TTC549 (cell line): ENCODE data around the gene S100A4.
"Not testable (repeated sequence)": the region's sequence is repeated elsewhere in the genome, so short reads cannot be mapped to it uniquely, and the experiment has no call there.

Experiments used
- FAIRE-seq: peaks from 2 replicates; lab custom pipeline; 2012; peaks lifted over from hg19 to GRCh38; lab: Jason Lieb, UNC

The S100A4 gene

GRCh38 chr1:153533689-153534201, 11.9 kb downstream of the S100A4 start:
- no peak for FAIRE-seq

- FAIRE-seq = peak; percentile 40
Measured at GRCh38 chr1:153532769-153533599, 12.6 kb downstream of the S100A4 start.

DNA sequence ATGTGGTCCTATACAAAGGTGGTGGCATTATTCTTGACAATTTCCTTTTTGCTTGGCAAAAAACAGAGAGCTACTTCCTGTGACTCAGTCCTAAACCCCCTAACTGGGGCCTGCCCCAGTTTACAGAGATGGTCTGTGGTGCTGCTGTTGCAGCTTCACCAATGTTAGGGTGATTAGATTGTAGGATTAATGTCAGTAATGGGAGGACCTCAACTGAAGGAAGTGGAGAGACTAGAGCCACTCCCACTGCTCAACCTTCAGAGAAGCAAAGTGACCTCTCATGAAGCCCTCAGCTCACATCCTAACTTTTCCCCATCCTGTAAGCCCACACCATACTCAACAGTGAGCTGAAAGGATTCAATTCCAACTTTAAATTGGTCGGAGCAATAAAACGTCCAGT, 13.4 kb downstream of the S100A4 start:
- no peak for FAIRE-seq

- no peak for FAIRE-seq
Measured at GRCh38 chr1:153531638-153532037, 14.0 kb downstream of the S100A4 start.

- FAIRE-seq = no peak
Measured at GRCh38 chr1:153527683-153528040, 17.9 kb downstream of the S100A4 start.

DNA sequence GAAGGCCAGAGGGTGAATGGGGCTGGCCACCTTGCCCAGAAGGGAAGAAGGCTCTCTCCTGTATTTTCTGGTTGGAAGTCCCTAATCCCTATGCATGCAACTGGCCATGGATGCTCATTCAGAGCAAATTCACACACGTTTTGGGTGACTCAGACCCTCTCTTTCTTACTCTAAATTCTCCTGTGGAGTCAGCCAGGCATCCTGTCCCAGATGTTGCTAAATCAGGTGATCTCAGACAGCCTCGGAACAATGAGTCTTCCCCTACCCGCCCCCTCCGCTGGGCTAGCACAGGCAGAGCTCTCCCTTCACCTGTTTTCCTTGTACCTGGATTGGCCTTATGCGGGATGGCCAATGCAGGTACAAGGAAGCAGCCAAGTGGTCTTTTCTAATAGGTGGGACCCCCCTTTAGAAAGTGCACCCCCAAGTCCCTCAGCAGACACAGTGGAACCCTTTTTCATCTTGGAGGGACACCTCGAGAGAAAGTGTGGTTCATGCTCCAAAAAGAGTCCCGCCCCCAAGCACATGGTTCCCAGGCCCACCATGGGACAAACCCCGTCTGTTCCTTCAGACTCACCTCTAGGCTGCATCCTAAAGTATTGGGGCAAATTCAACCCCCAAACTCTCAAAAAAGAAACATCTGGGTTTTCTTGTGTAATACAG, 18.5 kb downstream of the S100A4 start:
- FAIRE-seq = no peak

GRCh38 chr1:153526132-153526543, 19.5 kb downstream of the S100A4 start:
- FAIRE-seq = no peak

DNA sequence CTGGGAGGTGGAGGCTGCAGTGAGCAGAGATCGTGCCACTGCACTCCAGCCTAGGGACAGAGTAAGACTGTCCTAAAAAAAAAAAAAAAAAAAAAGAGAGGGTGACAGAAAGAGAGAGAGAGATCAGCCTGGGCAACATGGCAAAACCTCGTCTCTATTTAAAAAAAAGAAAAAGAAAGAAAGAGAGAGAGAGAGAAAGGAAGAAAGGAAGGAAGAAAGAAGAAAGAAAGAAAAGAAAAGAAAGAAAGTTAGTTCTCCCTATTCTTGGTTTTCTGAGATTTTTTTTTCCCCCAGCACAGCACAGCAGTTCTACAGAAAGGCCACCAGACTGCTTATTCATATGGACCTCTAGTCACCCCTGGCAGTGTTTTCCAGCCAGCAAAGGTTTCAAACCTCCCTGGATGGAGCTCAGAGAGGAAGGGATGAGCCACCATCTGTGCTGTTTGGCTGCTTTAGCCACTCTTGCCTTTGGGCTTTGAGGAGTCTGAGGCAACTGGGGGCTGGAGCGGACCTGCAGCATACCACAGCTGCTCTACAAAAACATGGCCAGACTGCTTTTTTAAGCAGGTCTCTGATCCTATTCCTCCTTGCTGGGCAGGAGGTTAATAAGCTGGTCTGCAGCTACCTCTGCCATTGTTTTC, 20.4 kb downstream of the S100A4 start:
- FAIRE-seq = no peak

DNA sequence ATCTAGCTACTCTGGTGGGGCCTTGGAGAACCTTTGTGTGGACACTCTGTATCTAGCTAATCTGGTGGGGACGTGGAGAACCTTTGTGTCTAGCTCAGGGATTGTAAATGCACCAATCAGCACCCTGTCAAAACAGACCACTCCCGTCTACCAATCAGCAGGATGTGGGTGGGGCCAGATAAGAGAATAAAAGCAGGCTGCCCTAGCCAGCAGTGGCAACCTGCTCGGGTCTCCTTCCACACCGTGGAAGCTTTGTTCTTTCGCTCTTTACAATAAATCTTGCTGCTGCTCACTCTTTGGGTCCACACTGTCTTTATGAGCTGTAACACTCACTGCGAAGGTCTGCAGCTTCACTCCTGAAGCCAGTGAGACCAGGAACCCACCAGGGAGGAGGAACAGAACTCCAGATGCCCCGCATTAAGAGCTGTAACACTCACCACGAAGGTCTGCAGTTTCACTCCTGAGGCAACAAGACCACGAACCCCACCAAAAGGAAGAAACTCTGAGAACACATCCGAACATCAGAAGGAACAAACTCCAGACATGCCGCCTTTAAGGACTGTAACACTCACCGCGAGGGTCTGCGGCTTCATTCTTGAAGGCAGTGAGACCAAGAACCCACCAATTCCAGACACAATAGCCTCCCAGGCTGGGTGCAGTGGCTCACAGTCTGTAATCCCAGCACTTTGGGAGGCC, 23.1 kb downstream of the S100A4 start:
- not testable (repeated sequence) for FAIRE-seq

GRCh38 chr1:153521808-153522207, 23.8 kb downstream of the S100A4 start:
- FAIRE-seq = not testable (repeated sequence)

DNA sequence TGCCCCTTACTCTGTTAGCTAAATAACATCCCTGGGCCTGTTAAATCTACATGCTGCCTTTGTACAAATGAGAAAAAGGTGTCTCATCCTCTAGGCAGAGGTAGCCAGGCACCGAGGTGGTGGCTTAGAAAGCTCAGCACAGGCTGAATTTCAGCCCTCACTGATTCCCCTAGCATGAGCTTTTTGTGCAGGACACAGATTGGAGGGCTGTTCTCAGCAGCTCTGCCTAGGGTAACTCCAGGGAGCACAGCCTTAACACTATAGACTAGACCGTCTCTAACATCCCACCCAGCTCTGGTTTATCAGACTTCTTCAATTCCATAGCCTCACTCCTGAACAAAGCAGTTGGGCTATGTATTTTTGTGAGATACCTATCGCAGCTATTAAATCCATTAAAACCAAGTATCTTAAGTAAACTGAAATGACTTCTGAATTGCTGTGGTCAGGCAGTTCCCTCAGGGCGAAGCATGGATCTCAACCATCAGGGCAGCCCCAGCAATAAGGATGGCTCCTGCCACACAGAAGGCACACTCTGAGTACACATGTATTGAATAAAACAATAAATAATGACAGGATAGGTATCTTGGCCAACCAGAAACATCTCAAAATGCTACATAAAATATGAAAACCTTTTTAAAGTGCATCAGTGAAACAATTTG, 24.7 kb downstream of the S100A4 start:
- FAIRE-seq = no peak

GRCh38 chr1:153520137-153520691, 25.4 kb downstream of the S100A4 start:
- FAIRE-seq = not testable (repeated sequence)

DNA sequence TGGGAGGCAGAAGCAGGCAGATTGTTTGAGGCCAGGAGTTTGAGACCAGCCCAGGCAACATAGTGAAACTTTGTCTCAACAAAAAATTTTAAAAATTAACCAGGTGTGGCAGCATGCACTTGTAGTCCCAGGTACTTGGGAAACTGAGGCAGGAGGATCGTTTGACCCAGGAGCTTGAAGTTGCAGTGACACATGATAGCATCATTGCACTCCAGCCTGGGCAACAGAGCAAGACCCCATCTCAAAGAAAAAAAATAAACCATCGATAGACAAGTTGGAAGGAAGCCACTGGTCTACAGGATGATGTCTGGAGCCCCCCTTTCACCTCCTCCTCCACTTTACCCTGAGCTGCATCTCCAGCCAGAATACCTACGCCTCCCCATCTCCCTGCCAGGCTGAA, 26.4 kb downstream of the S100A4 start:
- FAIRE-seq = no peak

- no peak for FAIRE-seq
Measured at GRCh38 chr1:153515504-153516394, 29.9 kb downstream of the S100A4 start.

GRCh38 chr1:153513666-153514065, 31.9 kb downstream of the S100A4 start:
- no peak for FAIRE-seq

- no peak for FAIRE-seq
Measured at GRCh38 chr1:153513023-153513422, 32.6 kb downstream of the S100A4 start.

GRCh38 chr1:153510984-153511410, 34.6 kb downstream of the S100A4 start:
- FAIRE-seq = peak; percentile 83

DNA sequence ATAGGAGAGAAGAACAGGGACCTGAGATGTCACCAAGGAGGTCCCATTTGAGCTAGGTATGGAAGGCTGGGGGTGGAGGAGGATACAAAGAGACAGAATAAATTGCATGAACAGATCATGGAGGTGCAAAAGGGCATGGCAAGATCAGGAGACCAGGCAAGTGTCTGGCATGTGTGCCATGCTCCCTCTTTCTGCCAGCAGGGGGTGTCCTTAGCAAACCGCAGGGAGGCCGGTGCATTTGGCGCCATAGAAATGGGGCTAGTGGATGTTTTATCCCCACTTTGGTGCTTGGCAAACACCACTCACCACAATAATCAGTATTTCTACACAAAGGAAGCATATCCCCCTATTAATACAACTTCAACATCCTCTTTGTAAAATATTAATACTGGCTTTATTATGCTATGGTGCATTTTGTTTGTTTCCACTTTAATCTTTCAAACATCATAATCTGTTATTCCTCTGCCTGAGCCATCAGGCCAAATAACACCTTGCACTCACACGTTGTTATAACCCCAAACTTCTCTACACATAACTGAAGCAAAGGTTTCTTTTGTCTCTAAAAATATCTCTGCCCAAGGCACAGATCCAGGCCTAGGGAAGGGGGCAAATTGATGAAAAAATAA, 35.8 kb downstream of the S100A4 start:
- FAIRE-seq = peak; percentile 69

DNA sequence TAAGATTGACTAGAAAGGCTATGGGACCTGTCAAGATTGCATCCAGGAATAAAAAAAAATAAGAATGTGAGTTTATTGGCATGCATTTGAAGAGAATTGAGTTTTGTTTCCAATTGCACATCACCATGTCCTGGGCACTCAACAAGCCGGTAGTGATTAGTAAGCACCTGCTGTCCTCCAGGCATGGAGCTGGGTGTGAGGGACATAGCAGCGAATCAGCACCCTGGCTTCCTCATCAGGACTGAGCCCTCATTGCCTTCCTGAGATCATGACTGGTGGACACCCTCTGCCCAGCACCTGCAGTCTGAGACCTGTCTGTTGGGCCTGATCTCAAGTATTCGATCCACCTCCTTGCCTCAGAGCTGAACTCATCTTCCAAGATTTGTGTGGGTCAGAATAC, 36.6 kb downstream of the S100A4 start:
- FAIRE-seq = no peak
